HEK293 (cell line): ENCODE results near the gene GAK.

Experiments used
- ZBTB49 ChIP-seq: fragments of 450-650 bp; formaldehyde crosslinking; IDR thresholded peaks from 2 replicates; pipeline ENCODE4 v1.5.1; 2016; ENCODE audit warnings: missing biosample characterization, missing genetic modification characterization, low read depth
- ZNF155 ChIP-seq: fragments of 450-650 bp; formaldehyde crosslinking; IDR thresholded peaks from 2 replicates; pipeline ENCODE4 v1.5.1; 2016; ENCODE audit warnings: missing biosample characterization, missing genetic modification characterization
- ZNF350 ChIP-seq: fragments of 450-650 bp; formaldehyde crosslinking; IDR thresholded peaks from 2 replicates; pipeline ENCODE4 v1.5.0; 2017; ENCODE audit warnings: missing biosample characterization, mild to moderate bottlenecking, missing genetic modification characterization
- ZNF48 ChIP-seq: fragments of 450-650 bp; formaldehyde crosslinking; IDR thresholded peaks from 2 replicates; pipeline ENCODE4 v1.5.1; 2016; ENCODE audit warnings: missing biosample characterization, missing genetic modification characterization

DNA sequence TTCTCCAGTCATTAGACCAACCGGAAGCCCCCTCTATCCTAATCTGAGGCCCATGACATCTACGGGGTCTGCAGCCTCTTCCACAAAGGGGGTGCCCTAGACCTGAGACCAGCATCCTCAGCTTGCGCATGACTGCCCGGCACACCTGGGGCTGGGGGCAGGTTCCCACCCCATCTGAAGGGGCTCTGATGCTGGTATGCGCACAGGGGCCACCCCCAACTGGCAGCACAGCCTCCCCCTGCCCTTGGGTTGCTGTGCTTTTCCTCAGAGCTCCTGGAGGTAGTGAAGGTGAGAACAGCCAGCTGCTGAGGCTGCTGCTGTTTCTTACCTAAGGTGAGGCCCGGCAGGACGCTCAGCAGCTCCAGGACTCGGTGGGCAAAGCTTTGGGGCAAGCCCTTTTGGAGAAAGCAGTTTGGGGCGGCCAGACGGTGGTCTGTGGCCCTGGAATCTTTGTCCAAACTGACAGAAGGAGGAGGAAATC is 87.3 kb downstream of the GAK start:
- TF ChIP-seq ZNF350 (tag by site-specific recombination) (no peak), ZNF48 (tag by site-specific recombination) (no peak), ZBTB49 (no peak), ZNF155 (tag by site-specific recombination) (no peak)
